BE2C (cell line): ENCODE results near the gene PSTPIP2.
"Not testable (repeated sequence)": the region's sequence is repeated elsewhere in the genome, so short reads cannot be mapped to it uniquely, and the experiment has no call there.

Source experiments
- DNase-seq: peaks from one replicate; pipeline ENCODE4 v3.0.0-alpha.2; 2020
- H3K27me3 ChIP-seq: fragments of 250-450 bp; sonication (Bioruptor Pico); 2 replicates; pipeline ENCODE4 v1.5.1; 2020; ENCODE audit warnings: mild to moderate bottlenecking
- H3K36me3 ChIP-seq: fragments of 250-450 bp; sonication (Bioruptor Pico); 2 replicates; pipeline ENCODE4 v1.5.1; 2020; ENCODE audit warnings: mild to moderate bottlenecking
- H3K4me1 ChIP-seq: fragments of 250-450 bp; sonication (Bioruptor Pico); 2 replicates; pipeline ENCODE4 v1.5.1; 2020
- H3K4me3 ChIP-seq: 2 replicates; pipeline ENCODE4 v1.5.1; 2011; ENCODE audit warnings: low read depth, low read length
- H3K9me3 ChIP-seq: fragments of 250-450 bp; sonication (Bioruptor Pico); 2 replicates; pipeline ENCODE4 v1.5.1; 2020
- TF ChIP-seq, protein P1 (sequence below): IDR thresholded peaks from 2 replicates; pipeline ENCODE4 v1.5.1; 2012; ENCODE audit warnings: mild to moderate bottlenecking, low read depth, low read length

The PSTPIP2 gene

DNA sequence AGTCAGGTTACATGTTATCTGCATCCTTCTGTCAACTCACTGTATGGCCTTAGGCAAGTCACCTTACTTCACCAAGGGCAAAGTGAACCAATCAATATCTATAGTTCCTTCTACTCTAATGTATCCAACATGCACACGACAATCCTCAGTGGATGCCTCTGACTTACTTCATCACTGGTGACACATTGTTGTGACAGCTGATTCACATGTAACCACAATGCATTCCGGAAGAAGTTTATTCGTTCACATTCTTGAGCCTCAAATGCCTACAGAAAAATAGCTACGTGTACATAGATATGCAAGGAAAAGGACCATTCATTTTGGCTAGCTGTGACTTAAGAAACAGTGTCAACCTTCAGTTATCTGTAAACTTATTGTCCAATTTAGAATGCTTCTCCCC is 78.6 kb downstream of the PSTPIP2 start:
- Histone ChIP-seq H3K27me3 (no peaks in the 10 kb centered on the region), H3K36me3 (no peaks in the 10 kb centered on the region), H3K4me1 (no peaks in the 10 kb centered on the region), H3K9me3 (no peaks in the 10 kb centered on the region), H3K4me3 (no peak overlapping the region)
- TF ChIP-seq, protein P1, sequence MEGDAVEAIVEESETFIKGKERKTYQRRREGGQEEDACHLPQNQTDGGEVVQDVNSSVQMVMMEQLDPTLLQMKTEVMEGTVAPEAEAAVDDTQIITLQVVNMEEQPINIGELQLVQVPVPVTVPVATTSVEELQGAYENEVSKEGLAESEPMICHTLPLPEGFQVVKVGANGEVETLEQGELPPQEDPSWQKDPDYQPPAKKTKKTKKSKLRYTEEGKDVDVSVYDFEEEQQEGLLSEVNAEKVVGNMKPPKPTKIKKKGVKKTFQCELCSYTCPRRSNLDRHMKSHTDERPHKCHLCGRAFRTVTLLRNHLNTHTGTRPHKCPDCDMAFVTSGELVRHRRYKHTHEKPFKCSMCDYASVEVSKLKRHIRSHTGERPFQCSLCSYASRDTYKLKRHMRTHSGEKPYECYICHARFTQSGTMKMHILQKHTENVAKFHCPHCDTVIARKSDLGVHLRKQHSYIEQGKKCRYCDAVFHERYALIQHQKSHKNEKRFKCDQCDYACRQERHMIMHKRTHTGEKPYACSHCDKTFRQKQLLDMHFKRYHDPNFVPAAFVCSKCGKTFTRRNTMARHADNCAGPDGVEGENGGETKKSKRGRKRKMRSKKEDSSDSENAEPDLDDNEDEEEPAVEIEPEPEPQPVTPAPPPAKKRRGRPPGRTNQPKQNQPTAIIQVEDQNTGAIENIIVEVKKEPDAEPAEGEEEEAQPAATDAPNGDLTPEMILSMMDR = no peak
- DNase-seq = no peak

DNA sequence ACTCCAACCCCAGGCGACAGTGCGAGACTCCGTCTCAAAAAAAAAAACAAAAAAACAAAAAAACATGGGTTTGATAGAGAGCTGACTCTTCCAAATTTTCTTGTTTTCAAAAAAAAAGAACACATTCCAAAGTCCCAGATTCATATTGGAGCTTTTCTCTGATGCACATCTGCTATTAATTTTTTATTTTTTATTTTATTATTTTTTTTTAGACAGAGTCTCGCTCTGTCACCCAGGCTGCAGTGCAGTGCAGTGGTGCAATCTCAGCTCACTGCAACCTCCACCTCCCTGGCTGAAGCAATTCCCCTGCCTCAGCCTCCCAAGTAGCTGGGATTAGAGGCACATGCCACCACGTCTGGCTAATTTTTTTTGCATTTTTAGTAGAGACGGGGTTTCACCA is 79.5 kb downstream of the PSTPIP2 start:
- DNase-seq, H3K4me1 ChIP-seq, H3K27me3 ChIP-seq: not testable (repeated sequence)

DNA sequence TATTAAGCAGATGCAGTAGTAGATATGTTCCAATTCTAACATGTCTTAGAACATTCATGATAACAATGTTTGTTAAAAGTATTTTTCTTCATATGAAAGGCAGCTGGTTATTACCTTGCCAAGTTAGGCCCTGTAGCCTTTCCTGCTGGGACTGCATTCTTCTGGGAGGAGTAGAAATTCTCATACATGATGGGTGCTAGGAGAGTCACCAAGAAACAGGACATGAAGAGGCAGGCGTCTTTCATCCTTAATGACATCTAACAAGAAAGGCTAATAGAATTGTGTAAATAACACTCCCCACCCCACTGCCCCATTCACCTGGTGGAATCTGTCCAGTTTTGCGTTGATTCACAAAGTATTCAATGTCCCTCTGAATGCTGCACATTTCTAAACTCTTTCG is 80.3 kb downstream of the PSTPIP2 start:
- H3K4me1 ChIP-seq = no peaks in the 10 kb centered on the region
- H3K4me3 ChIP-seq = no peak overlapping the region
- TF ChIP-seq, protein P1 = no peak
- H3K9me3 ChIP-seq = no peaks in the 10 kb centered on the region
- no peak for DNase-seq
- H3K27me3 ChIP-seq = no peaks in the 10 kb centered on the region
- H3K36me3 ChIP-seq = no peaks in the 10 kb centered on the region

More for the DNA sequence above, 79.5 kb downstream of the PSTPIP2 start:
- H3K4me3 ChIP-seq, H3K9me3 ChIP-seq, H3K36me3 ChIP-seq: not testable (repeated sequence)

DNA sequence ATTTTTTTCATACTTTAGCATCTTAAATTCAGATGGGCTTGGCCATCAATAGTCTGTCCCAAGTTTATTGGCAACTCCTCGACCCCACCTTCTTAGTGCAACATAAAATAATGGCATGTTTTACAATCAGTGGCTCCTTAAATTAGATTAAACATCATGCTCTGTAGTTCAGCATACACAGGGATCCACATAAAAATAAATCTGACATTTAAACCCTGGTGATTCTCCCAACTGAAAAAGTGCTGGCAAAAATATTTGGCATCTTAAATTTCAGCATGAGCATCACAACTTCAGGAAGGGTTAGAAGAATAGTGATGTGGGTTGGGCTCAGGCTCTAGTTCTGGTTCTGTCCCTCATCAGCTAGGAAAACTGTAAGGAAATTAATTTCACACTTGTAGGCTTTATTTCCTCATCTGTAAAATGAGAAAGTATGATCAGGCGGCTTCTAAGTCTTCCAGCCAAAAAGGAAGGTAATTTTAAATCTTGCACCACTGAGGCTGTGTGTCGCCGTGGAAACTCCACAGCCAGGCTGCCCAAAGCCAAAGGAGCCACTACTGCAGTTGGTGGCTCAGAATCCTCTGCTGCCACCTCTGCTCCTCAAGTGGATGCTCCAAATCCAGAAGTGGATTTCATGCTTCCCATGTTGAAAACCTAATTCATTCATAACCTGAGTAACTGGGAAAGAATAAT is 87.4 kb downstream of the PSTPIP2 start:
- no peak for DNase-seq
- TF ChIP-seq, protein P1 = no peak
- no peak overlapping the region for H3K4me3 ChIP-seq
- no peaks in the 10 kb centered on the region; the same call in 1 of the 2 replicates for H3K27me3 ChIP-seq
- no peaks in the 10 kb centered on the region for H3K36me3 ChIP-seq
- H3K4me1 ChIP-seq = no peaks in the 10 kb centered on the region
- no peaks in the 10 kb centered on the region for H3K9me3 ChIP-seq

DNA sequence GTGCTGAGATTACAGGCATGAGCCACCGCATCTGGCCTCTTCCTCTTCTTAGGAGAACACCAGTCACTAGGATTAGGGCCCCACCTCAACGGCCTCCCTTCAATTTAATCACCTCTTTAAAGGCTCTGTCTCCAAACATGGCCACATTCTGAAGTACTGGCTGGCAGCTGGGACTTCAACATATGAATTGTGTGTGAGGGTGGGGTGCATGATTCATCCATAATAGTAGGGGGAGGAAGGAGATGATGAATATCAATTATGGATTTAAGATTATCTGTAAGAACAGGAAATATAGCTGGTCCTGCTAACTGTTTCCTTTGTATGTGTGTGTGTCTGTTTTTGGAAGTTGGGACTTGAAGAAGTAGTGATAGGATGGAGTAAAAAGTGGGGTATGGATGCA is 90.2 kb downstream of the PSTPIP2 start:
- DNase-seq = no peak
- no peak overlapping the region for H3K4me3 ChIP-seq
- TF ChIP-seq, protein P1 = no peak
- no peaks in the 10 kb centered on the region for H3K4me1 ChIP-seq
- no peaks in the 10 kb centered on the region for H3K36me3 ChIP-seq
- no peaks in the 10 kb centered on the region; the same call in 1 of the 2 replicates for H3K27me3 ChIP-seq
- H3K9me3 ChIP-seq = no peaks in the 10 kb centered on the region

DNA sequence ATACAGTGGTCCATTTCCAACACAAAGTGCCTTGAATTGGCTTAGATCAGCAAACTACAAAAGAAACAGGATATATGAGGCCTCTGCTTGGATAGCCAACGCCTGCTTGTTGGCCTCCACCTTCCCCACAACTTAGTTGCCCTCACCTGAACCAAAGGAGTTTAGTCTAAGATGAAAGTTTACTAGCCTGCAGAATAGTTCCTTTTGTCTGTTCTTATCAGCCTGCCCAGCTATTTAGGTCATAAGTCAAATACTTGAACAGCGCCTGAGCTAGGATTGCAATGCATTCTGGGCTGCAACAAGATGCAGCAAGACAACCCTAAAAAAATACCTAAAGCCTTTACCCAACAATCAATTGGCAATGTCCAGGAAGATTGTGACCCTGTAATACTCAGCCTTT is 91.8 kb downstream of the PSTPIP2 start:
- DNase-seq = no peak
- Histone ChIP-seq H3K36me3 (no peaks in the 10 kb centered on the region), H3K27me3 (no peaks in the 10 kb centered on the region; the same call in 1 of the 2 replicates), H3K9me3 (no peaks in the 10 kb centered on the region), H3K4me3 (no peak overlapping the region), H3K4me1 (no peaks in the 10 kb centered on the region)
- TF ChIP-seq, protein P1 = no peak
